Testis (tissue), 3 donors: ENCODE data around the gene FNDC5. TPM values are rescaled to one million over a fixed set of nuclear protein-coding genes. Genes with fewer than 3 reads are reported as not detected.

Source experiments
- DNase-seq: peaks from one replicate; pipeline ENCODE4 v3.0.0-alpha.2; 2019
- H3K27ac ChIP-seq, 2 donors: fragments of 200-600 bp; sonication (generic); one replicate each; pipeline ENCODE4 v1.5.1; 2019
- H3K27me3 ChIP-seq: fragments of 200-600 bp; sonication (generic); one replicate; pipeline ENCODE4 v1.5.1; 2019
- H3K36me3 ChIP-seq: fragments of 200-600 bp; sonication (generic); one replicate; pipeline ENCODE4 v1.5.1; 2017; ENCODE audit warnings: low read depth; ENCODE audit errors: missing control alignments
- H3K4me1 ChIP-seq: fragments of 200-600 bp; sonication (generic); one replicate; pipeline ENCODE4 v1.5.1; 2019
- H3K4me3 ChIP-seq, 2 donors: fragments of 200-600 bp; sonication (generic); one replicate each; pipeline ENCODE4 v1.5.1; 2017 to 2019
- H3K9me3 ChIP-seq: fragments of 200-600 bp; sonication (generic); one replicate; pipeline ENCODE4 v1.5.1; 2017
- CTCF ChIP-seq, 3 experiments: fragments of 450-650 bp in 2 of 3; fragments of 200-600 bp in 1 of 3; sonication (generic) in 1 of 3; IDR thresholded peaks; one replicate each; pipeline ENCODE4 v1.5.1; 2016 to 2019; ENCODE audit warnings: antibody characterized with exemption in 3 of 3, mild to moderate bottlenecking in 2 of 3, moderate library complexity in 1 of 3
- POLR2A ChIP-seq: fragments of 450-650 bp; IDR thresholded peaks from one replicate; pipeline ENCODE4 v1.6.1; 2017; ENCODE audit warnings: antibody characterized with exemption, mild to moderate bottlenecking, moderate library complexity
- WGBS, 2 donors: methylation state at CpG; one replicate each; pipeline ENCODE4 v1.1.5; 2018; 5-methylcytosine and 5-hydroxymethylcytosine counted together
- intact Hi-C: fragments of 100-400 bp; cut with DNase I; formaldehyde crosslinking; loops from one replicate; pipeline ENCODE4 v1.15.1; 2023; ENCODE audit warnings: low total_unique reads
- polyA plus RNA-seq: library from polyadenylated mRNA; stranded (reverse); fragments of 350-450 nt; fragmentation: Illumina TruSeq; extraction: RNeasy Lipid Tissue Mini Kit (QIAGEN cat#74804); gene quantifications from one replicate; pipeline ENCODE4 v1.2.3, GENCODE V29; 2014; ENCODE audit warnings: low read depth, low replicate concordance; ENCODE audit not compliant: insufficient read depth
- total RNA-seq, 2 donors: library from RNA; depleted of rRNA; stranded (reverse); fragments of >200 nt; gene quantifications; one replicate each; pipeline ENCODE4 v1.2.3, GENCODE V29; 2016

Gene FNDC5
- total and polyA plus RNA-seq, 3 donors from 2014 or later = 9.4 to 16.3 (median 11.3) TPM

- Histone ChIP-seq H3K36me3 (no peaks in the 10 kb centered on the region), H3K27ac (peak within 1 kb of the TSS in 1 of 2 donors; percentile 18), H3K4me3 (peak within 1 kb of the TSS; percentile 59 to 64), H3K27me3 (no peaks in the 10 kb centered on the region), H3K4me1 (peaks cover 4% of the 10 kb centered on the region), H3K9me3 (no peaks in the 10 kb centered on the region)
- WGBS, 2 donors = 0 to 20% methylated on average over 2 to 43 of the region's 92 CpGs
- TF ChIP-seq CTCF (IDR thresholded peaks at IDR 0.05) (no peak), POLR2A (no peak)
- intact Hi-C loops = no loop called here
- DNase-seq = peak; percentile 42
Measured at GRCh38 chr1:32900956-32901822, 30.5 kb upstream of the FNDC5 start, which contains the start of gene TMEM54. Gene TMEM54, minus strand, starts transcription at chr1:32901389. Its CDS starts 151 bp downstream, at chr1:32901238.

GRCh38 chr1:32900371-32900955 is 29.8 kb upstream of the FNDC5 start:
- Histone ChIP-seq H3K4me3 (peak overlapping the region; percentile 59 to 64), H3K36me3 (no peaks in the 10 kb centered on the region), H3K27ac (peak overlapping the region in 1 of 2 donors; percentile 18), H3K4me1 (peaks cover 4% of the 10 kb centered on the region), H3K27me3 (no peaks in the 10 kb centered on the region), H3K9me3 (no peaks in the 10 kb centered on the region)
- intact Hi-C loops = no loop called here
- DNase-seq = no peak
- no peak for TF ChIP-seq POLR2A
- no peak for TF ChIP-seq CTCF (IDR thresholded peaks at IDR 0.05)
- WGBS, 2 donors = 32 to 54% methylated on average over 12 to 21 of the region's 22 CpGs

- no peak overlapping the region for H3K27ac ChIP-seq
- no peaks in the 10 kb centered on the region for H3K36me3 ChIP-seq
- DNase-seq = no peak
- TF ChIP-seq POLR2A = no peak
- TF ChIP-seq CTCF (IDR thresholded peaks at IDR 0.05) = no peak
- no peak overlapping the region for H3K4me3 ChIP-seq
- H3K4me1 ChIP-seq = peaks cover 4% of the 10 kb centered on the region
- H3K27me3 ChIP-seq = no peaks in the 10 kb centered on the region
- intact Hi-C loops = no loop called here
- WGBS, 2 donors = 78 to 82% methylated on average over 6 to 7 of the region's 7 CpGs
- H3K9me3 ChIP-seq = no peaks in the 10 kb centered on the region
Measured at GRCh38 chr1:32899586-32900296, 29.0 kb upstream of the FNDC5 start.

- H3K27me3 ChIP-seq = no peaks in the 10 kb centered on the region
- no peak overlapping the region for H3K27ac ChIP-seq
- no peaks in the 10 kb centered on the region for H3K36me3 ChIP-seq
- no peak overlapping the region for H3K4me3 ChIP-seq
- no peak for DNase-seq
- no peaks in the 10 kb centered on the region for H3K9me3 ChIP-seq
- peaks cover 4% of the 10 kb centered on the region for H3K4me1 ChIP-seq
- intact Hi-C loops = no loop called here
- TF ChIP-seq POLR2A (no peak), CTCF (IDR thresholded peaks at IDR 0.05) (no peak)
- WGBS, 2 donors = 95 to 100% methylated on average over 3 of the region's 3 CpGs
Measured at GRCh38 chr1:32898958-32899357, 28.2 kb upstream of the FNDC5 start.
